Activated CD4-positive, alpha-beta memory T cell treated with anti-CD3 and anti-CD28 coated beads for 36 hours (primary cell): ENCODE data around the gene CKLF. TPM values are rescaled to one million over a fixed set of nuclear protein-coding genes. Genes with fewer than 3 reads are reported as not detected.

Source experiments
- CTCF ChIA-PET: fragments of 350-600 bp; sonication (Branson Sonifier 250); formaldehyde crosslinking; loops from one replicate; lab custom pipeline; 2021; ENCODE audit warnings: antibody characterized with exemption, inconsistent platforms; lab: Charles Lee
- POLR2A ChIA-PET: fragments of 350-600 bp; sonication (Branson Sonifier 250); formaldehyde crosslinking; loops from one replicate; lab custom pipeline; 2021; ENCODE audit warnings: antibody characterized with exemption; lab: Charles Lee
- DNase-seq: peaks from one replicate; pipeline ENCODE4 v3.0.0-alpha.2; 2020
- H3K27ac Mint-ChIP-seq: one replicate; pipeline ENCODE4 v1.8.0; 2021; ENCODE audit warnings: mixed read lengths
- H3K27me3 Mint-ChIP-seq: one replicate; pipeline ENCODE4 v1.8.0; 2021; ENCODE audit warnings: mixed read lengths
- H3K36me3 Mint-ChIP-seq: one replicate; pipeline ENCODE4 v1.8.0; 2021; ENCODE audit warnings: mixed read lengths
- H3K4me1 Mint-ChIP-seq: one replicate; pipeline ENCODE4 v1.8.0; 2021; ENCODE audit warnings: low read depth, mixed read lengths
- H3K4me3 Mint-ChIP-seq: one replicate; pipeline ENCODE4 v1.8.0; 2021; ENCODE audit warnings: mild to moderate bottlenecking, mixed read lengths
- H3K9me3 Mint-ChIP-seq: one replicate; pipeline ENCODE4 v1.8.0; 2021; ENCODE audit warnings: mixed read lengths
- intact Hi-C: fragments of 100-400 bp; cut with micrococcal nuclease; formaldehyde crosslinking; loops from one replicate; pipeline ENCODE4 v1.15.1; 2023
- total RNA-seq, 2 experiments: library from RNA; stranded (reverse); gene quantifications; one replicate each; pipeline ENCODE4 v1.2.3, GENCODE V29; 2021

The CKLF gene
- total RNA-seq, 2 experiments from 2014 or later = 167 to 173 TPM

GRCh38 chr16:66534376-66534799, 18.0 kb upstream of the CKLF start:
- no peaks in the 10 kb centered on the region for H3K9me3 Mint-ChIP-seq
- H3K36me3 Mint-ChIP-seq = no peaks in the 10 kb centered on the region
- POLR2A ChIA-PET = no interaction called here
- intact Hi-C loops = no loop called here
- DNase-seq = no peak
- H3K4me3 Mint-ChIP-seq = no peak overlapping the region
- no peak overlapping the region for H3K27ac Mint-ChIP-seq
- no peaks in the 10 kb centered on the region for H3K27me3 Mint-ChIP-seq
- CTCF ChIA-PET = no interaction called here
- H3K4me1 Mint-ChIP-seq = peaks cover 9% of the 10 kb centered on the region

GRCh38 chr16:66536525-66536924, 15.9 kb upstream of the CKLF start:
- Mint-ChIP-seq H3K27me3 (no peaks in the 10 kb centered on the region), H3K9me3 (no peaks in the 10 kb centered on the region), H3K36me3 (no peaks in the 10 kb centered on the region), H3K27ac (no peak overlapping the region), H3K4me3 (no peak overlapping the region), H3K4me1 (peaks cover 12% of the 10 kb centered on the region)
- ChIA-PET POLR2A (interaction anchor here (0.7 kb wide), 1 partner anchor 354 kb away, joined by 3 read pairs; no protein-coding TSS in a partner anchor), CTCF (no interaction called here)
- intact Hi-C loops = no loop called here
- DNase-seq = no peak

GRCh38 chr16:66537236-66537635, 15.1 kb upstream of the CKLF start:
- Mint-ChIP-seq H3K27me3 (no peaks in the 10 kb centered on the region), H3K4me3 (no peak overlapping the region), H3K9me3 (no peaks in the 10 kb centered on the region), H3K27ac (no peak overlapping the region), H3K4me1 (peaks cover 12% of the 10 kb centered on the region), H3K36me3 (no peaks in the 10 kb centered on the region)
- ChIA-PET POLR2A (no interaction called here), CTCF (no interaction called here)
- DNase-seq = no peak
- intact Hi-C loops = no loop called here

GRCh38 chr16:66538910-66539309, 13.5 kb upstream of the CKLF start:
- Mint-ChIP-seq H3K27ac (peak overlapping the region; percentile 3), H3K27me3 (no peaks in the 10 kb centered on the region)

GRCh38 chr16:66539623-66540469, 12.5 kb upstream of the CKLF start:
- no peaks in the 10 kb centered on the region for H3K27me3 Mint-ChIP-seq
- H3K27ac Mint-ChIP-seq = peak overlapping the region; percentile 25
- H3K9me3 Mint-ChIP-seq = no peaks in the 10 kb centered on the region
- peaks cover 12% of the 10 kb centered on the region for H3K4me1 Mint-ChIP-seq
- DNase-seq = no peak
- H3K36me3 Mint-ChIP-seq = no peaks in the 10 kb centered on the region
- intact Hi-C loops = no loop called here
- CTCF ChIA-PET = interaction anchor here (0.6 kb wide), 1 partner anchor 119 kb away, joined by 4 read pairs; no protein-coding TSS in a partner anchor
- POLR2A ChIA-PET = no interaction called here
- H3K4me3 Mint-ChIP-seq = no peak overlapping the region

More at GRCh38 chr16:66538910-66539309, 13.5 kb upstream of the CKLF start:
- no peak for DNase-seq
- ChIA-PET CTCF (interaction anchor here (0.6 kb wide), 1 partner anchor 118 kb away, joined by 4 read pairs; no protein-coding TSS in a partner anchor), POLR2A (no interaction called here)
- H3K9me3 Mint-ChIP-seq = no peaks in the 10 kb centered on the region
- intact Hi-C loops = no loop called here
- peaks cover 12% of the 10 kb centered on the region for H3K4me1 Mint-ChIP-seq
- no peak overlapping the region for H3K4me3 Mint-ChIP-seq
- no peaks in the 10 kb centered on the region for H3K36me3 Mint-ChIP-seq

GRCh38 chr16:66541388-66542355, 10.7 kb upstream of the CKLF start:
- H3K27ac Mint-ChIP-seq = no peak overlapping the region
- no peak overlapping the region for H3K4me3 Mint-ChIP-seq
- intact Hi-C loops = no loop called here
- DNase-seq = no peak
- POLR2A ChIA-PET = no interaction called here
- no peaks in the 10 kb centered on the region for H3K9me3 Mint-ChIP-seq
- H3K27me3 Mint-ChIP-seq = no peaks in the 10 kb centered on the region
- CTCF ChIA-PET = interaction anchor here (0.9 kb wide), 1 partner anchor 16 kb away, joined by 3 read pairs; no protein-coding TSS in a partner anchor
- H3K36me3 Mint-ChIP-seq = no peaks in the 10 kb centered on the region
- H3K4me1 Mint-ChIP-seq = peaks cover 12% of the 10 kb centered on the region

- no peaks in the 10 kb centered on the region for H3K27me3 Mint-ChIP-seq
- ChIA-PET CTCF (no interaction called here), POLR2A (no interaction called here)
Measured at GRCh38 chr16:66542396-66542795, 10.0 kb upstream of the CKLF start.

GRCh38 chr16:66543541-66543940, 8.8 kb upstream of the CKLF start:
- Mint-ChIP-seq H3K4me3 (no peak overlapping the region), H3K27ac (no peak overlapping the region), H3K36me3 (no peaks in the 10 kb centered on the region), H3K9me3 (no peaks in the 10 kb centered on the region), H3K4me1 (peaks cover 18% of the 10 kb centered on the region), H3K27me3 (no peaks in the 10 kb centered on the region)
- CTCF ChIA-PET = no interaction called here
- intact Hi-C loops = no loop called here
- DNase-seq = no peak
- POLR2A ChIA-PET = no interaction called here

More at GRCh38 chr16:66542396-66542795, 10.0 kb upstream of the CKLF start:
- intact Hi-C loops = no loop called here
- Mint-ChIP-seq H3K4me3 (no peak overlapping the region), H3K4me1 (peaks cover 12% of the 10 kb centered on the region), H3K9me3 (no peaks in the 10 kb centered on the region), H3K36me3 (no peaks in the 10 kb centered on the region), H3K27ac (no peak overlapping the region)
- no peak for DNase-seq

- intact Hi-C loops = no loop called here
- no peak for DNase-seq
- H3K27me3 Mint-ChIP-seq = no peaks in the 10 kb centered on the region
- H3K27ac Mint-ChIP-seq = no peak overlapping the region
- H3K36me3 Mint-ChIP-seq = no peaks in the 10 kb centered on the region
- ChIA-PET CTCF (no interaction called here), POLR2A (no interaction called here)
- no peak overlapping the region for H3K4me3 Mint-ChIP-seq
- H3K9me3 Mint-ChIP-seq = no peaks in the 10 kb centered on the region
- peaks cover 23% of the 10 kb centered on the region for H3K4me1 Mint-ChIP-seq
Measured at GRCh38 chr16:66544016-66544757, 8.2 kb upstream of the CKLF start.

- no peak for DNase-seq
- no peak overlapping the region for H3K4me3 Mint-ChIP-seq
- no peak overlapping the region for H3K27ac Mint-ChIP-seq
- ChIA-PET POLR2A (interaction anchor here (1.0 to 2.0 kb wide), 2 partner anchors 15 to 57 kb away, joined by 3 to 7 read pairs; partner anchors contain the start of gene CMTM3), CTCF (interaction anchor here (0.9 to 2.3 kb wide), 8 partner anchors 22 to 140 kb away, joined by 3 to 13 read pairs (median 3); no protein-coding TSS in a partner anchor)
- peaks cover under 1% of the 10 kb centered on the region for H3K27me3 Mint-ChIP-seq
- peaks cover 28% of the 10 kb centered on the region for H3K4me1 Mint-ChIP-seq
- H3K36me3 Mint-ChIP-seq = peaks cover under 1% of the 10 kb centered on the region
- intact Hi-C loops = no loop called here
- H3K9me3 Mint-ChIP-seq = no peaks in the 10 kb centered on the region
Measured at GRCh38 chr16:66547101-66547989, 5.0 kb upstream of the CKLF start.
